Measurements from ENCODE around the gene KCNQ5. TPM values are rescaled to one million over a fixed set of nuclear protein-coding genes. Genes with fewer than 3 reads are reported as not detected.

Gene KCNQ5
- total RNA-seq, 1 donor from 2014 or later = 2.1 TPM

DNA sequence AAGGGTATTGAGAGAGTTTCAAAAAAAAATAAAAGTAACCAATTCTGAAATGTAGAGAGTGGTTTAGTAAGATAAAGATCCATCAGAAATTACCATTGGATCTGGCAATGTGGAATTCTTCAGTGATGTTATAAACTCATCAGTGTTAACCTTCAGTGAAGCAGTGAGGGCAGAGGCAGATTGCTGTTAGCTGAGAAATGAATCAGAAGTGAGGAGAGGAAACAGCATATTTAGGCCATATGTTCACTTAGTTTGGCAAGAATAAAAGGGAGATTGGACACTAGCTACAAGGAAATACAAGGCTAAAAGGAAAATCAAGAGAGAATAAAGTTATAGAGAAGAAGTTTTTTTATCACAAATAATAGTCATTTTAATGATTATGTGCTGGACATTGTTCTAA, 9.6 kb downstream of the KCNQ5 start:
- no peak overlapping the region for H3K4me3 ChIP-seq (ENCODE audit: low read depth, low read length)
- H3K27me3 ChIP-seq (ENCODE audit: control insufficient read depth, insufficient read depth, low read length) = no peaks in the 10 kb centered on the region
- TF ChIP-seq, protein P1, sequence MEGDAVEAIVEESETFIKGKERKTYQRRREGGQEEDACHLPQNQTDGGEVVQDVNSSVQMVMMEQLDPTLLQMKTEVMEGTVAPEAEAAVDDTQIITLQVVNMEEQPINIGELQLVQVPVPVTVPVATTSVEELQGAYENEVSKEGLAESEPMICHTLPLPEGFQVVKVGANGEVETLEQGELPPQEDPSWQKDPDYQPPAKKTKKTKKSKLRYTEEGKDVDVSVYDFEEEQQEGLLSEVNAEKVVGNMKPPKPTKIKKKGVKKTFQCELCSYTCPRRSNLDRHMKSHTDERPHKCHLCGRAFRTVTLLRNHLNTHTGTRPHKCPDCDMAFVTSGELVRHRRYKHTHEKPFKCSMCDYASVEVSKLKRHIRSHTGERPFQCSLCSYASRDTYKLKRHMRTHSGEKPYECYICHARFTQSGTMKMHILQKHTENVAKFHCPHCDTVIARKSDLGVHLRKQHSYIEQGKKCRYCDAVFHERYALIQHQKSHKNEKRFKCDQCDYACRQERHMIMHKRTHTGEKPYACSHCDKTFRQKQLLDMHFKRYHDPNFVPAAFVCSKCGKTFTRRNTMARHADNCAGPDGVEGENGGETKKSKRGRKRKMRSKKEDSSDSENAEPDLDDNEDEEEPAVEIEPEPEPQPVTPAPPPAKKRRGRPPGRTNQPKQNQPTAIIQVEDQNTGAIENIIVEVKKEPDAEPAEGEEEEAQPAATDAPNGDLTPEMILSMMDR (IDR thresholded peaks at IDR 0.05; ENCODE audit: insufficient read depth, low read length, severe bottlenecking) = no peak
- H3K36me3 ChIP-seq (ENCODE audit: control insufficient read depth, insufficient read depth, low read length) = no peaks in the 10 kb centered on the region
- no peak for FAIRE-seq
- DNase-seq (ENCODE audit: low read depth) = no peak

GRCh38 chr6:72635636-72636035, 13.8 kb downstream of the KCNQ5 start:
- H3K36me3 ChIP-seq (ENCODE audit: control insufficient read depth, insufficient read depth, low read length) = no peaks in the 10 kb centered on the region
- FAIRE-seq (no peak), DNase-seq (ENCODE audit: low read depth) (no peak)
- H3K4me3 ChIP-seq (ENCODE audit: low read depth, low read length) = no peak overlapping the region
- TF ChIP-seq, protein P1 (IDR thresholded peaks at IDR 0.05; ENCODE audit: insufficient read depth, low read length, severe bottlenecking) = no peak
- no peaks in the 10 kb centered on the region for H3K27me3 ChIP-seq (ENCODE audit: control insufficient read depth, insufficient read depth, low read length)

DNA sequence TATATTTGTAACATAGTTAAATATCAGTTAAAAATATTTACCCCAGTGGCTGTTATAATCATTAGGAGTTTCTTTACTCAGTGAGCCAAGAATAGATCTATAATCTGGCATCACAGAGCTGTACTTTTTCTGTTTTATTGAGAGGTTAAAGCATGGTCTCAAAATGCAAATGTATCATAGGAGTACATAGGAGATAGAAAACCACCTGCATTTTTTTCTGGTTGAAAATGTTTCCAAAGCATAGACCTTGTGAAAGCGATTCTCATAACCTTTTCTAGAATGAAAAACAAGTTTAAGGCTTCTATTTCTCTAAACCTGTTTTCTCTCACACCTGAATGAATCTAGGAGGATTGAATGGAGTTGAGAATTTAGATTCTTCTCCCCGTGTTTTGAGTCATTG, 14.4 kb downstream of the KCNQ5 start:
- H3K4me3 ChIP-seq (ENCODE audit: low read depth, low read length) = no peak overlapping the region
- H3K36me3 ChIP-seq (ENCODE audit: control insufficient read depth, insufficient read depth, low read length) = no peaks in the 10 kb centered on the region
- no peaks in the 10 kb centered on the region for H3K27me3 ChIP-seq (ENCODE audit: control insufficient read depth, insufficient read depth, low read length)
- DNase-seq (ENCODE audit: low read depth) (no peak), FAIRE-seq (no peak)
- TF ChIP-seq, protein P1 (IDR thresholded peaks at IDR 0.05; ENCODE audit: insufficient read depth, low read length, severe bottlenecking) = no peak

DNA sequence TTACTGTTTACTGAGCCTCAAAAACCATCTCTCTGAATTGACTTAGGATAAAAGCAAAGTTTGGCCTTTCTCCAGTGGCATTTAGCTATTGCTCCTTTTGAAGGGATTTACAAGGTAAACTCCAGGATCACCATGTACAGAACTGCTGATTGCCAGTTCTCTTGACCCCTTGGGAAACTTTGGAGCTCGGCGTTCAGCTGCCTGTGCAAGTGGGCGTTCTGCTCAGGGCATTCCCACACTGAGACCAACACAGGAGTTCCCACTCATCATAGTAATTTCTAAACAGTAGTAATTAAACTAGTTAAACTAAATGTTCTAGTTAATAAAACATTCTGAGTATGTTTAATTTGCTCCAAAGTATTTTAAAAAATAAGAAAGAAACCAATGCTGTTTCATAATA, 14.9 kb downstream of the KCNQ5 start:
- H3K4me3 ChIP-seq (ENCODE audit: low read depth, low read length) = no peak overlapping the region
- H3K36me3 ChIP-seq (ENCODE audit: control insufficient read depth, insufficient read depth, low read length) = no peaks in the 10 kb centered on the region
- FAIRE-seq (no peak), DNase-seq (ENCODE audit: low read depth) (no peak)
- TF ChIP-seq, protein P1 (IDR thresholded peaks at IDR 0.05; ENCODE audit: insufficient read depth, low read length, severe bottlenecking) = no peak
- H3K27me3 ChIP-seq (ENCODE audit: control insufficient read depth, insufficient read depth, low read length) = no peaks in the 10 kb centered on the region

- no peak overlapping the region for H3K4me3 ChIP-seq (ENCODE audit: low read depth, low read length)
- H3K27me3 ChIP-seq (ENCODE audit: control insufficient read depth, insufficient read depth, low read length) = no peaks in the 10 kb centered on the region
- DNase-seq (ENCODE audit: low read depth) = no peak
- TF ChIP-seq, protein P1 (IDR thresholded peaks at IDR 0.05; ENCODE audit: insufficient read depth, low read length, severe bottlenecking) = no peak
- no peaks in the 10 kb centered on the region for H3K36me3 ChIP-seq (ENCODE audit: control insufficient read depth, insufficient read depth, low read length)
- FAIRE-seq = no peak
Observed at GRCh38 chr6:72639920-72640614, 18.2 kb downstream of the KCNQ5 start.

GRCh38 chr6:72640615-72640930, 18.7 kb downstream of the KCNQ5 start:
- TF ChIP-seq, protein P1 (IDR thresholded peaks at IDR 0.05; ENCODE audit: insufficient read depth, low read length, severe bottlenecking) = no peak
- FAIRE-seq (no peak), DNase-seq (ENCODE audit: low read depth) (no peak)
- no peaks in the 10 kb centered on the region for H3K36me3 ChIP-seq (ENCODE audit: control insufficient read depth, insufficient read depth, low read length)
- no peak overlapping the region for H3K4me3 ChIP-seq (ENCODE audit: low read depth, low read length)
- no peaks in the 10 kb centered on the region for H3K27me3 ChIP-seq (ENCODE audit: control insufficient read depth, insufficient read depth, low read length)

Measured in bronchial epithelial cell (primary cell).